Progenitor cell of endocrine pancreas (in vitro differentiated cells): ENCODE data around the gene FGF22. TPM values are rescaled to one million over a fixed set of nuclear protein-coding genes. Genes with fewer than 3 reads are reported as not detected.
"Not testable (repeated sequence)": the region's sequence is repeated elsewhere in the genome, so short reads cannot be mapped to it uniquely, and the experiment has no call there.

Experiments used
- DNase-seq: peaks from one replicate; pipeline ENCODE4 v3.0.0; 2021; ENCODE audit warnings: low spot score; ENCODE audit not compliant: unreplicated experiment
- H3K27ac Mint-ChIP-seq: 2 replicates; pipeline ENCODE4 v1.8.0; 2021; ENCODE audit warnings: mild to moderate bottlenecking, moderate library complexity, mixed read lengths
- H3K27me3 Mint-ChIP-seq: 2 replicates; pipeline ENCODE4 v1.8.0; 2021; ENCODE audit warnings: mixed read lengths
- H3K36me3 Mint-ChIP-seq: 2 replicates; pipeline ENCODE4 v1.8.0; 2022; ENCODE audit warnings: mixed read lengths; ENCODE audit not compliant: insufficient read depth
- H3K4me1 Mint-ChIP-seq: 2 replicates; pipeline ENCODE4 v1.8.0; 2021; ENCODE audit warnings: low read depth, mixed read lengths
- H3K4me3 Mint-ChIP-seq: 2 replicates; pipeline ENCODE4 v1.8.0; 2021; ENCODE audit warnings: low read depth, mild to moderate bottlenecking, moderate library complexity, mixed read lengths
- H3K9me3 Mint-ChIP-seq: 2 replicates; pipeline ENCODE4 v1.8.0; 2021; ENCODE audit warnings: low read depth, mixed read lengths
- total RNA-seq: library from RNA; stranded (reverse); gene quantifications from 2 replicates; pipeline ENCODE4 v1.2.1, GENCODE V29; 2021
- TF ChIP-seq, protein P1 (sequence below): fragments of 200-600 bp; sonication (generic); IDR thresholded peaks from one replicate; pipeline ENCODE4 v1.5.0; 2021; ENCODE audit warnings: antibody characterized with exemption, mild to moderate bottlenecking; ENCODE audit not compliant: unreplicated experiment

The FGF22 gene
- total RNA-seq, 1 donor from 2014 or later: 0.43 TPM

DNA sequence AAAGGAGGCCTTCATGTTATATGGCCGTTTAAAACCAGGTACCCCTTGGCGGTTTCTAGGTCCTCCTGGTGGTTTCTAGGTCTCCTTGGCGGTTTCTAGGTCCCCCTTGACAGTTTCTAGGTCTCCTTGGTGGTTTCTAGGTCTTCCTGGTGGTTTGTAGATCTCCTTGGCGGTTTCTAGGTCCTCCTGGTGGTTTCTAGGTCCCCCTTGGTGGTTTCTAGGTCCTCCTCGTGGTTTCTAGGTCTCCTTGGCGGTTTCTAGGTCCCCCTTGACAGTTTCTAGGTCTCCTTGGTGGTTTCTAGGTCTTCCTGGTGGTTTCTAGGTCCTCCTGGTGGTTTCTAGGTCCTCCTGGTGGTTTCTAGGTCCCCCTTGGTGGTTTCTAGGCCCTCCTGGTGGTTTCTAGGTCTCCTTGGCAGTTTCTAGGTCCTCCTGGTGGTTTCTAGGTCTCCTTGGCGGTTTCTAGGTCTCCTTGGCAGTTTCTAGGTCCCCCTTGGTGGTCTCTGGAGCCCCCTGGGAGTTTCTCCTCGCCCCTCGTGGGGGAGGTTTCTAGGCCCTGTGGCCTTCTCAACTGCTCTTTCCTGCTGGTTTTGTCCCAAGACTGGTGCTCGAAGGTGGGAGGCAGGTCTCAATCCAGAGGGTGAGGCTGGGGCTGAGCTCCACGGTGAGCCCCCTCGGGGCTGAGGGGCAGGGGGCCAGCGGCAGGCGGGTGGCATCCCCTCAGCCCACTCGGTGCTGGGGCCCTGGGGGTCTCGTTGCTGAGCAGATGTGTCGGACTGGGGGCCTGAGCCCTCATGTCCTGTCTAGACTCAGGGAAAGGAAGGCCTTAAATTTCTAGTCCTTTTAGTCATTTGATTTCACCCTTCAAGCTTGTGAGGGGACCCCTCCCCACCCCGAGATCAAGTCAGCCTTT is 42.0 kb upstream of the FGF22 start:
- no peak for DNase-seq
- Mint-ChIP-seq H3K36me3 (no peaks in the 10 kb centered on the region), H3K4me1 (no peaks in the 10 kb centered on the region), H3K9me3 (peaks cover 4% of the 10 kb centered on the region), H3K27ac (no peak overlapping the region), H3K27me3 (peaks cover 28% of the 10 kb centered on the region), H3K4me3 (no peak overlapping the region)
- TF ChIP-seq, protein P1, sequence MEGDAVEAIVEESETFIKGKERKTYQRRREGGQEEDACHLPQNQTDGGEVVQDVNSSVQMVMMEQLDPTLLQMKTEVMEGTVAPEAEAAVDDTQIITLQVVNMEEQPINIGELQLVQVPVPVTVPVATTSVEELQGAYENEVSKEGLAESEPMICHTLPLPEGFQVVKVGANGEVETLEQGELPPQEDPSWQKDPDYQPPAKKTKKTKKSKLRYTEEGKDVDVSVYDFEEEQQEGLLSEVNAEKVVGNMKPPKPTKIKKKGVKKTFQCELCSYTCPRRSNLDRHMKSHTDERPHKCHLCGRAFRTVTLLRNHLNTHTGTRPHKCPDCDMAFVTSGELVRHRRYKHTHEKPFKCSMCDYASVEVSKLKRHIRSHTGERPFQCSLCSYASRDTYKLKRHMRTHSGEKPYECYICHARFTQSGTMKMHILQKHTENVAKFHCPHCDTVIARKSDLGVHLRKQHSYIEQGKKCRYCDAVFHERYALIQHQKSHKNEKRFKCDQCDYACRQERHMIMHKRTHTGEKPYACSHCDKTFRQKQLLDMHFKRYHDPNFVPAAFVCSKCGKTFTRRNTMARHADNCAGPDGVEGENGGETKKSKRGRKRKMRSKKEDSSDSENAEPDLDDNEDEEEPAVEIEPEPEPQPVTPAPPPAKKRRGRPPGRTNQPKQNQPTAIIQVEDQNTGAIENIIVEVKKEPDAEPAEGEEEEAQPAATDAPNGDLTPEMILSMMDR: no peak

DNA sequence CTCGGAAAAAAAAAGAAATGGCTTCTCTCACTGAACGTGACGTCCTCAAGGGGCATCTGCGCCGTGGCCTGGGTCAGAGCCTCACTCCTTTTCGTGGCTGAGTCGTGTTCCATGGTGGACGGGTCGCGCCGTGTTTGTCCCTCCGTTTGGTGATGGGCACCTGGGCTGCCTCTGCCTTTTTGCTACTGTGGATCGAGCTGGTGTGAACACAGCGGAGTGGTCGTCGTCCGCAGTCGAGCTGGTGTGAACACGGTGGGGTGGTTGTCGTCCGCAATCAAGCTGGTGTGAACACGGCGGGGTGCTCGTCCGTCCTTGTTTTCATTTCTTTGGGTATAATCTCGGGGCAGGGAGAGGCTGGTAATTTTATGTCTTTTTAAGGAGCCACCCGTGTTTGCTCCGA is 38.4 kb upstream of the FGF22 start:
- H3K9me3 Mint-ChIP-seq: peaks cover 4% of the 10 kb centered on the region
- no peaks in the 10 kb centered on the region for H3K4me1 Mint-ChIP-seq
- no peaks in the 10 kb centered on the region for H3K36me3 Mint-ChIP-seq
- H3K27me3 Mint-ChIP-seq: peaks cover 8% of the 10 kb centered on the region
- DNase-seq: no peak
- no peak overlapping the region for H3K27ac Mint-ChIP-seq
- H3K4me3 Mint-ChIP-seq: no peak overlapping the region
- TF ChIP-seq, protein P1: no peak

DNA sequence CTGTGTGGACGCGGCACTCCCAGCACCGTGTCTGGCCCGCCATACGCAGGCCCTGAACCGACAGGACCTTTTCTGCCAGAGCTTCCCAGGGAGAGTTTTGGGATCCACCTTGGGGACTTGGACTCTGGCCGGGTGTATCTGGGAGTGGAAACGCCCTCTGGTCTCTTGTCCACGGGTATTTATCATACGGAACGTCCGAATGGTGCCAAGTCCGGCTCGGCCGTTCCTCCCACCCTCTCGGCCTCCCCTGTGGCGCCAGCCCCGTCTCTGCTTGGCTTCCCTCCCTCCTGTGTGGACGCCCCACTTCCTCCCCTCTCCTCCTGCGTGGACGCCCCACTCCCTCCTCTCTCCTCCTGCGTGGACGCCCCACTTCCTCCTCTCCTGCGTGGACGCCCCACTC is 37.9 kb upstream of the FGF22 start:
- DNase-seq: no peak
- TF ChIP-seq, protein P1: no peak
- H3K36me3 Mint-ChIP-seq: no peaks in the 10 kb centered on the region
- no peak overlapping the region for H3K27ac Mint-ChIP-seq
- peaks cover 8% of the 10 kb centered on the region for H3K27me3 Mint-ChIP-seq
- peaks cover 4% of the 10 kb centered on the region for H3K9me3 Mint-ChIP-seq
- no peak overlapping the region for H3K4me3 Mint-ChIP-seq
- H3K4me1 Mint-ChIP-seq: no peaks in the 10 kb centered on the region

DNA sequence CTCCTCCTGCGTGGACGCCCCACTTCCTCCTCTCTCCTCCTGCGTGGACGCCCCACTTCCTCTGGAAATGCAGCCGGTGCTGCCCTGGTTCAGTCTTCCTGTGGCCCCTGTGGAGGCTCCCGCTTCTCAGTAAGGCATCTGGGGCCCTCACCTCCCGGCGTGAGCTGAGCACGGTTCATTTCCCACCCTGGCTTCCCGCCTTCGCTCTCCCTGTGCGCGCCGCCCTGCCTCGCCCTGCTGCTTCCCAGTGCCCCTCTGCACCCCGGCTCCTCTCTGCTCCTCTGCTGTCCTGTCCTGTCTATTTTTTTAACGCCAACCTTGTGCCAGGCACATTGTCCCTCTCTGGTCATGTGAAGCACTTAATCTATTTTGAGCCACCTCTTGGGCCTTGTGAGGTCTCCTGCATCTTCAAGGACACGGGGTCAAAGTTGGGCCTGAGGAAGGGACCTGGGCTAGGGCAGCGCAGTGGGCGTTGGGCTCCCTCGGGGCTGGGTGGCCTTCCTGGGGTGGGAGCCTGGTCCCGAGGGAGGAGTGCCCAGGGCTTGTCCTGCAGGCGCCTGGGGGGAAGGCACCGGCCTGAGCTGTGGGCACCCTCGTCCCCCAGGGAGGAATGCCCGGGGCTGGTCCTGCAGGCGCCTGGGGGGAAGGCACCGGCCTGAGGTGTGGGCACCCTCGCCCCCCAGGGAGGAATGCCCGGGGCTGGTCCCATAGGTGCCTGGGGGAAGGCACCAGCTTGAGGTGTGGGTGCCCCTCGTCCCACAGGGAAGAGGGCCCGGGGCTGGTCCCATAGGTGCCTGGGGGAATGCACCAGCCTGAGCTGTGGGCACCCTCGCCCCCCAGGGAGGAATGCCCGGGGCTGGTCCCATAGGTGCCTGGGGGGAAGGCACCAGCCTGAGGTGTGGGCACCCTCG is 37.0 kb upstream of the FGF22 start:
- Mint-ChIP-seq H3K36me3 (no peaks in the 10 kb centered on the region), H3K27me3 (peaks cover 8% of the 10 kb centered on the region), H3K4me1 (no peaks in the 10 kb centered on the region), H3K9me3 (peaks cover 4% of the 10 kb centered on the region), H3K27ac (no peak overlapping the region), H3K4me3 (no peak overlapping the region)
- TF ChIP-seq, protein P1: no peak
- DNase-seq: no peak

DNA sequence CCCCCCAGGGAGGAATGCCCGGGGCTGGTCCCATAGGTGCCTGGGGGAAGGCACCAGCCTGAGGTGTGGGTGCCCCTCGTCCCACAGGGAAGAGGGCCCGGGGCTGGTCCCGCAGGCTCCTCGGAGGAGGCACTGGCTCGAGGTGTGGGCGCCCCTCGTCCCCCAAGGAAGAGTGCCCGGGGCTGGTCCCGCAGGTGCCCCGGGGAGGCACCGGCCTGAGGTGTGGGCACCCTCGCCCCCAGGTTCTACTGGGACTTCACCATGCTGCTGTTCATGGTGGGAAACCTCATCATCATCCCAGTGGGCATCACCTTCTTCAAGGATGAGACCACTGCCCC is 36.4 kb upstream of the FGF22 start:
- H3K27ac Mint-ChIP-seq, H3K36me3 Mint-ChIP-seq, H3K9me3 Mint-ChIP-seq, H3K4me1 Mint-ChIP-seq, DNase-seq, H3K4me3 Mint-ChIP-seq, H3K27me3 Mint-ChIP-seq: not testable (repeated sequence)

DNA sequence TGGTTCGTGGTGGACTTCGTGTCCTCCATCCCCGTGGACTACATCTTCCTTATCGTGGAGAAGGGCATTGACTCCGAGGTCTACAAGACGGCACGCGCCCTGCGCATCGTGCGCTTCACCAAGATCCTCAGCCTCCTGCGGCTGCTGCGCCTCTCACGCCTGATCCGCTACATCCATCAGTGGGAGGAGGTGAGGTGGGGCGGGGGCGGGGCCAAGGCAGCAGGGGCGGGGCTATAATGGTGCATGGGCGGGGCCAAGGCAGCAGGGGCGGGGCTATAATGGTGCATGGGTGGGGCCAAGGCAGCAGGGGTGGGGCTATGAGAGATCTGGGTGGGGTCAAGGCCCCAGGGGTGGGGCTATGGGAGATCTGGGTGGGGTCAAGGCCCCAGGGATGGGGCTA is 35.9 kb upstream of the FGF22 start:
- H3K4me1 Mint-ChIP-seq, DNase-seq, H3K9me3 Mint-ChIP-seq, H3K36me3 Mint-ChIP-seq, H3K27me3 Mint-ChIP-seq, H3K4me3 Mint-ChIP-seq, H3K27ac Mint-ChIP-seq: not testable (repeated sequence)
